Naive B cell (primary cell): ENCODE results near the gene MSL1. TPM values are rescaled to one million over a fixed set of nuclear protein-coding genes. Genes with fewer than 3 reads are reported as not detected.

Source experiments
- ATAC-seq, 2 donors: fragments of 150-1000 bp; cut with Tn5 transposase; 2 replicates each; pipeline ENCODE4 v1.10.0; 2021; ENCODE audit warnings: low read depth in 2 of 2, mild to moderate bottlenecking in 2 of 2, moderate library complexity in 2 of 2
- DNase-seq: peaks from one replicate; pipeline ENCODE4 v3.0.0; 2022
- H3K27ac Mint-ChIP-seq, 6 donors: one replicate each; pipeline ENCODE4 v1.8.0; 2020 to 2022; ENCODE audit warnings: mild to moderate bottlenecking in 6 of 6, mixed read lengths in 6 of 6, moderate library complexity in 5 of 6, inconsistent platforms in 2 of 6
- H3K27me3 Mint-ChIP-seq, 3 donors: one replicate each; pipeline ENCODE4 v1.8.0; 2021 to 2022; ENCODE audit warnings: mixed read lengths in 3 of 3, mild to moderate bottlenecking in 1 of 3
- H3K36me3 Mint-ChIP-seq, 2 donors: one replicate each; pipeline ENCODE4 v1.8.0; 2020 to 2022; ENCODE audit warnings: mixed read lengths in 2 of 2, inconsistent platforms in 1 of 2, mild to moderate bottlenecking in 1 of 2
- H3K4me1 Mint-ChIP-seq, 3 donors: one replicate each; pipeline ENCODE4 v1.8.0; 2020 to 2022; ENCODE audit warnings: mixed read lengths in 3 of 3, inconsistent platforms in 1 of 3, mild to moderate bottlenecking in 1 of 3, moderate library complexity in 1 of 3
- H3K4me3 Mint-ChIP-seq, 8 donors: one replicate each; pipeline ENCODE4 v1.8.0; 2020 to 2022; ENCODE audit warnings: mild to moderate bottlenecking in 8 of 8, mixed read lengths in 8 of 8, moderate library complexity in 8 of 8, inconsistent platforms in 2 of 8
- H3K9me3 Mint-ChIP-seq, 7 donors: one replicate each; pipeline ENCODE4 v1.8.0; 2020 to 2022; ENCODE audit warnings: mixed read lengths in 7 of 7, mild to moderate bottlenecking in 5 of 7, inconsistent platforms in 2 of 7, moderate library complexity in 1 of 7
- polyA plus RNA-seq, 6 donors: library from polyadenylated mRNA; unstranded; fragments of 300-500 nt; fragmentation: Illumina TruSeq; gene quantifications; one replicate each; pipeline ENCODE4 v1.2.3, GENCODE V29; 2021; ENCODE audit warnings: low read depth in 6 of 6

MSL1 gene, protein sequence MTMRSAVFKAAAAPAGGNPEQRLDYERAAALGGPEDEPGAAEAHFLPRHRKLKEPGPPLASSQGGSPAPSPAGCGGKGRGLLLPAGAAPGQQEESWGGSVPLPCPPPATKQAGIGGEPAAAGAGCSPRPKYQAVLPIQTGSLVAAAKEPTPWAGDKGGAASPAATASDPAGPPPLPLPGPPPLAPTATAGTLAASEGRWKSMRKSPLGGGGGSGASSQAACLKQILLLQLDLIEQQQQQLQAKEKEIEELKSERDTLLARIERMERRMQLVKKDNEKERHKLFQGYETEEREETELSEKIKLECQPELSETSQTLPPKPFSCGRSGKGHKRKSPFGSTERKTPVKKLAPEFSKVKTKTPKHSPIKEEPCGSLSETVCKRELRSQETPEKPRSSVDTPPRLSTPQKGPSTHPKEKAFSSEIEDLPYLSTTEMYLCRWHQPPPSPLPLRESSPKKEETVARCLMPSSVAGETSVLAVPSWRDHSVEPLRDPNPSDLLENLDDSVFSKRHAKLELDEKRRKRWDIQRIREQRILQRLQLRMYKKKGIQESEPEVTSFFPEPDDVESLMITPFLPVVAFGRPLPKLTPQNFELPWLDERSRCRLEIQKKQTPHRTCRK
- polyA plus RNA-seq: 10 to 100 TPM in 2 of 6 donors, 1 to 10 TPM in 4; 7.7 to 13.1 (median 9.2) TPM

DNA sequence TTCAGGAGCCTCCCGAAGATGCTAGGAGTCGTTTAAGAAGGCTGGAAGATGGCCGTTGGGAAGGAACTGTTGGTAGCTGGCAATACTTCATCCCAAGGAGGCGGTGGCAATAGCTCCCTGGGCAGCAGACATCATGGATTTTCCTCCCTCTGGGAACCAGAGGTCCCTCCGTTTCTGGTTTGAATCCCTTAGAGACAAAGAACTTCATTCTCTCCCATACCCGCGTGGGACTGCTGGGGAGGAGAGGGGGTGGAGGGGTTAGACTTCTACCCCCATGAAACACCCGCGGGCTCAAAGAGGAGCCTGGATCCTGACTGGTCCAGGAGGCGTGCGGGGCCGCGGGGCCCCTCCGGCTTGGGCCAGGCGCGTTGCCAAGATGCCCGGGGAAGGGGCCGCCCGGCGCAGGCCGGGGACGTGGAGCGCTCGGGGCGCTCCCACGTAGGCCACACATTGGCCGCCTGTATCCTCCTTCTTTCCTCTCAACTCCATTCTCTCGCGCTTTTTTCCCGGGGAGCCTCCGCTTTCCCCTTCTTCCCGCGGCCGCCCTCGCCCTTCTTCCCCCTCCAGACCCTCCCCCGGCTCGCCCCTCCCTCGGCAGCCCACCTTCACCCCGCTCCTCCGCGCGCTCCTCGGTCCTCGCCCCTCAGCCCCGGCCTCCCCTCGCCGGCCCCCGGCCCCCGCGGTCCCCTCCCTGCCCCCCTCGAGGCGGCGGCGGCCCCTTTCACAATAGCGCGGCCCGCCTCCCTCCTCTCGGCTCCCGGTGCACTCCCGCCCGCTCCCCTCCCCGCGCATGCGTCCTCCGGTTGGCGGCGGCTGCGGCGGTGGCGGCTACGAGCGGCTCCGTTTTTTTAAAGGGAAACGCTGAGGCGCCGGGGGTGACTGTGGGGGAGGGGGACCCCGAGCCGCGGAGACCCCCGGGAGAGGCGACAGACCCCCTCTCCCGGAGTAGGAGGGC is at the start of gene MSL1:
MSL1 (plus strand) TSS at position 791 of the 955 bp plus-strand sequence. CDS start 642 bp downstream, outside the sequence.
- H3K27me3 Mint-ChIP-seq: no peaks in the 10 kb centered on the region
- peak within 1 kb of the TSS; percentile 60 to 82 (median 72) for H3K27ac Mint-ChIP-seq
- DNase-seq (peak; percentile 85), ATAC-seq (peak; percentile 74 to 75)
- H3K4me3 Mint-ChIP-seq: peak within 1 kb of the TSS; percentile 81 to 98 (median 90)
- no peaks in the 10 kb centered on the region for H3K9me3 Mint-ChIP-seq
- peaks cover 25 to 41% (median 34%) of the 10 kb centered on the region in 3 donors for H3K4me1 Mint-ChIP-seq
- H3K36me3 Mint-ChIP-seq: no peaks in the 10 kb centered on the region

DNA sequence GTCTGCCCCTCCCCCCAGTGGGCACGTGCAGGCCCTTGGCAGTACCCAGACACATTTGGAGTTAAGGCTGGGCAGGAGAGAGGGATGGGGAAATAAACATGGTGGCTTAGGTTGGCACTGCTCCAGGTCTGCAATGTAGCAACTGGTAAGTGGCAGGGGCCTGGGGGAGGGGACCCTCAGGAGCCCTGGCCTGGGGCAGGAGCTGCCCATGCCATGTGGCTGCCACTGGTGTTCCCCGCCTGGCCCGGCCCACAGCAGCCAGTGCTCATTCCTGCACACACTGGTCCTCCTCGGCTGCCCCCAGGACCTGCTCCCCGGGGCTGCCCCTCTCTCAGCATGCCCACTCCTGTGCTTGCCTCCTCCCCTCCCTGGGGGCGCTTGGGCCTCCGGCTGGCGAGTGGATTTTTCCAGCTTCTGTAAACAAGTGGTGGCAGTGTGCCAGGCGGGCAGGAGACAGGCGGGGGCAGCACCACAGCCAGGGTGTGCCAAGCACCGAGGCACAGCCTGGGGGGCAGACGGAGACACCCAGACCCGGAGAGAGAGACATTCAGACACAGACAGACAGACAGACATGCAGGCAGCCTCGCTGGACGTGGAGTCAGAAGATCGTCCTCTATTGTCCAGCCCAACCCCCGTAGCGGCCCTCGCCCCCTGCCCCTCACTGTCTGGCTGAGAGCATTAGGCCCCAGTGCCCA is 49.6 kb upstream of the MSL1 start:
- no peak for ATAC-seq
- no peaks in the 10 kb centered on the region for H3K36me3 Mint-ChIP-seq
- H3K9me3 Mint-ChIP-seq: no peaks in the 10 kb centered on the region
- no peak overlapping the region for H3K27ac Mint-ChIP-seq
- no peak overlapping the region for H3K4me3 Mint-ChIP-seq
- DNase-seq: no peak
- H3K4me1 Mint-ChIP-seq: peaks cover 58 to 85% (median 62%) of the 10 kb centered on the region in 3 donors
- H3K27me3 Mint-ChIP-seq: no peaks in the 10 kb centered on the region

DNA sequence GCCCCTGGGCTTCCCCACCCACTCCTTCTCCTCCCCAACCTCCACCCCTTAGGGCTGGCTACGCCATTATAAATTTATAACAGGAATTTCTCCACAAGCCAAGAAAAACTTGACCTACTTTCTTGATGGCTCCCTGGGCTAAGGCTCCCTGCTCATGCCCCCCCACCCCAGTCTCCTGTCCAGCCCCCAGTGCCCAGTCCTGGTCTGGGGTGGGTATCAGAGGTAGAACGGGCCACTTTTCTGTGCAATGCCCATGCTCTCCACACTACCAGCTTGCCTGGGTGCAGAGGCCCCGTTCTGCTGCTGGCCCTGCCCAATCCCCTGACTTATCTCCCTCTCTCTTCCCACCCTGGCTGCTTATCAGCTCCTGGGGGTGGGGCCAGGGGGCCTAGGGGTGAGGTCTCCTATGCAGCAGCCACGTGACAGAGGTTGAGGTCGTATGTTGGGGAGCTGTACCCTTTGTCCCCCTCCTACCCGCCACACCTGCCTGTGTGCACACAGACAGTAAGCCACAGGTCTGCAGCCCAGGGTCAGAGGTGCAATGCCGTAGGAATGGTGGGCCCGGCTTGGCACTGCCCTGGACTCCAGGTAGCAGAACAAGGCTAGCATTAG is 48.9 kb upstream of the MSL1 start:
- H3K27me3 Mint-ChIP-seq: no peaks in the 10 kb centered on the region
- peaks cover 55 to 80% (median 55%) of the 10 kb centered on the region in 3 donors for H3K4me1 Mint-ChIP-seq
- H3K27ac Mint-ChIP-seq: no peak overlapping the region
- peak overlapping the region in 1 of 8 donors; percentile 64 for H3K4me3 Mint-ChIP-seq
- ATAC-seq (no peak), DNase-seq (no peak)
- no peaks in the 10 kb centered on the region for H3K9me3 Mint-ChIP-seq
- H3K36me3 Mint-ChIP-seq: peaks cover 0 to 4% of the 10 kb centered on the region in 2 donors

DNA sequence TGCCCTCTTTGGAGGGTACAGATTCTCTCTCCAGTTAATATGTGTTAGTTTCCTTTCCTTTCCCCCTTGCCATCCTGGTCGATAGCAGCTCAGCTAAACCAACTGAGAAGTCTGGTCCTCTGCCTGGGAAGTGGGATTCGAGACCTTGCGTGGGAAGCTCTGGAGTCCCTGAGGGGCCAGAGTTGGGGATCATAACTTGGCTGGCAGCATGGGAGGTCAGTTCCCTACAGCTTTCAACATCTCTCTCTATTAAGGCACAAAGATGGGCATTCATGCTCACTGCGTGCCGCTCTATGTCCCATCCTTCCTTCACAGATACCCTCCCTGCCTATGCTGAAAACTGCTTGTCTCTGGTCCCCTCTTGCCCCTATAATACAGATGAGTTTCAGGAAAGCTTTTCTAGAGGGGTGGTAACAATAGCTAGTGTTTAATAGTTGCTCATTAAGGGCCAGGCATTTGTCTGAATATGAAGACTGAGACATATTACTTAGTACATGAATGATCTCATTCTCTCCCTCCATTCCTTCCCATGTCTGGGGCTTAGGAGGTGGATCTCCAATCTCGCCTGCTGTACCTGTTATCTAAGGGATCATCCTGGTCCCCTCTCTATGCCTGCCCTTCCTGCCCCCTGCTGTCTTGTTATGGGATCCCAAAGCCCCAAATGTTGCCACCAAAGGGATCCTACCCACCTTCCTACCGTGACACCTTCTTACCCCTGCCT is 48.2 kb upstream of the MSL1 start:
- no peak for DNase-seq
- Mint-ChIP-seq H3K4me1 (peaks cover 48 to 72% (median 50%) of the 10 kb centered on the region in 3 donors), H3K36me3 (peaks cover 0 to 8% of the 10 kb centered on the region in 2 donors), H3K4me3 (peak overlapping the region in 1 of 8 donors; percentile 37), H3K27ac (peak overlapping the region in 1 of 6 donors; percentile 64), H3K9me3 (no peaks in the 10 kb centered on the region), H3K27me3 (no peaks in the 10 kb centered on the region)
- ATAC-seq: no peak

DNA sequence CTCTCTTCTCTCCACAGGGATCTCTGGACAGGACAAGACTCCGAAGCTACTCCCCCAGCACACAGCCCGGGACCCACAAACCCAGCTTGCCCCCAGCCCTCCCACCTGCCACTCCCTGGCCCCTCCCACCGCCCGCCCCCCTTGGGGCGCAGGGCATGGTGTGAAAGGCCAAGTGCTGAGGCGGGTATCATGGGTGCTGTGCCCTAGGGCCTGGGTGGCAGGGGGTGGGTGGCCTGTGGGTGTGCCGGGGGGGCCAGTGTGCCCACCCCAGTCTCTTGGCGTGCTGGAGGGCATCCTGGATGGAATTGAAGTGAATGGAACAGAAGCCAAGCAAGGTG is 47.6 kb upstream of the MSL1 start:
- H3K27me3 Mint-ChIP-seq: no peaks in the 10 kb centered on the region
- H3K4me1 Mint-ChIP-seq: peaks cover 42 to 67% (median 44%) of the 10 kb centered on the region in 3 donors

DNA sequence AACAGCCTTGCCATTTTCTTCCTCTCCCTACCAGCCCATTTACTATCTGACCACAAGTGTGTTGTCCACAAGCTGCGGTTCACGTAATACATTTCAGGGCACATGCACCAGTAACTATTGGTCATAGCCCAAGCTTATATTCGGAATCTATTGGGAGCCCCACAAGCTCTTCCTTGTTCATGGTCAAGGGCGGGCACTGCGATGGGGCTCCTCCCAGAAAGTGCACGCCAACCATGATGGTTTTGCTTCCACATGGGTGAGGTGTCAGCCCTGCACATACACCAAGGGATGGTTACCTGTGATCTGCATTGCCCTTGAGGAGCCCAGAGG is 46.9 kb upstream of the MSL1 start:
- Mint-ChIP-seq H3K27me3 (no peaks in the 10 kb centered on the region), H3K27ac (no peak overlapping the region), H3K4me3 (no peak overlapping the region), H3K9me3 (no peaks in the 10 kb centered on the region), H3K4me1 (peaks cover 35 to 60% (median 38%) of the 10 kb centered on the region in 3 donors), H3K36me3 (peaks cover 0 to 8% of the 10 kb centered on the region in 2 donors)
- ATAC-seq: no peak
- DNase-seq: no peak

More for the DNA sequence above, 47.6 kb upstream of the MSL1 start:
- no peak for ATAC-seq
- Mint-ChIP-seq H3K9me3 (no peaks in the 10 kb centered on the region), H3K36me3 (peaks cover 0 to 8% of the 10 kb centered on the region in 2 donors), H3K27ac (peak overlapping the region in 1 of 6 donors; percentile 64), H3K4me3 (no peak overlapping the region)
- no peak for DNase-seq

DNA sequence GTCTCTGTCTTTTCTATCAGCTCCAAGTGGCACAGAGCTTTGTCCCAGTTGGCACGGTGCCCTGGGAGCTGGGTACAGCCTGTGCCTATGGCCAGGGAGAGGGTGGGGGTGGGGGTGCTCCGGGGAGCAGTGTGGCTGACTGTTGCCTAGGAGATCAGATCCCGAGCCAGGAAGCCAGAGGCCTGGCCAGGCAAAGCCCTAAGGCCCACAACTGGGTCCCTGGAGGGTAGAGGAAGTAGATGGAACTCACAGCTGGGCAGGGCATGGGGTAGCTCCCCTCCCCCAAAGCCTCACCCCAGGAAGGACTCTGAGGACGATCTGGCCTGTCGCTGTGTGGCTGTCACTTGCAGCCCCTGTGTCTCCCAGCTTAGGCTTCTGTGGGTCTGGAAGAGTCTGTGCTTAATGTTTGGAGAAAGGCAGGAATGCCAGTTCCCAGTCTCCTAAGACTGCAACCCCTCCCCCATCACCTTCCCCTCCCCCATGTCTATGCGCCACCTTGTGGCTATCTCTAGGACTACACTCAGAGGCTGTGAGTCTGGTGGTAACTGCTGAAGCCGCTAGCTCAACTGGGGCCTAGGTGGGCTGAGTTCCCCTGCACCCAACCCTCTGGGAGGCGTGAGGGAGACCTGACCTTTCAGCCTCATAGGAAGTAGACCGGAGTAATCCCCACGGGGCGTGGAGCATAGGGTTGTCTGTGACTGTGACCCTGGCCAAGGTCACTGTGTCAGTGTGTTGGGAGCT is 46.4 kb upstream of the MSL1 start:
- peak overlapping the region in 3 of 6 donors; percentile 35 to 73 (median 70) for H3K27ac Mint-ChIP-seq
- H3K4me3 Mint-ChIP-seq: peak overlapping the region in 3 of 8 donors; percentile 16 to 61 (median 45)
- DNase-seq: peak; percentile 64
- H3K36me3 Mint-ChIP-seq: peaks cover 0 to 8% of the 10 kb centered on the region in 2 donors
- H3K4me1 Mint-ChIP-seq: peaks cover 30 to 55% (median 33%) of the 10 kb centered on the region in 3 donors
- H3K27me3 Mint-ChIP-seq: no peaks in the 10 kb centered on the region
- H3K9me3 Mint-ChIP-seq: no peaks in the 10 kb centered on the region
- peak; percentile 85 to 88 for ATAC-seq

DNA sequence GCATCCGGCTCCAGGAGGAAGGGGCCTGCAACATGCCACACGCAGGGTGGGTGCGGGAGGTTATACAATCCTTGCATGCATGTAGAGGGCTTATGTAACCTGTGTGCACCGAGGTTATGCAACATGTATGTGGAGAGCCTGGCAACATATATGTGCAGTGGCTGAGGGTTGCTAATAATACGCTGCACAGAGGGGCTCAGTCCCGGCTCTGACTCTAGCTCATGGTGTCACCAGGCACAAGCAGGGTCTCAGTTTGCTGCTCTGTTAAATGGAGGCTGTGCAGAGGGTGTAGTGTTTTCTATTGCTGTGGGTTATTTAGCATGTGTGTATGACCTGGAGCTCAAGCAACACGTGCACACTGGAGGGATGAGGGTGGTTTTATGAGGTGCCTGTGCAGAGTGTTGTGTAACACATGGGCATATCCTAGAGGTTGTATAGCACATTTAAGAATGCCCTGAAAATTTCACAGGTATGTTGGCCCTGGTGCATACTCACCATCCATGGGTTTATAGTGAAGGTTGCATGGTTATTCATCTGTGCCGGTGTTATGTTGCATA is 45.8 kb upstream of the MSL1 start:
- H3K27ac Mint-ChIP-seq: peak overlapping the region in 2 of 6 donors; percentile 56 to 93
- H3K36me3 Mint-ChIP-seq: peaks cover 0 to 8% of the 10 kb centered on the region in 2 donors
- H3K4me1 Mint-ChIP-seq: peaks cover 24 to 48% (median 26%) of the 10 kb centered on the region in 3 donors
- H3K4me3 Mint-ChIP-seq: peak overlapping the region in 2 of 8 donors; percentile 47 to 61
- DNase-seq (no peak), ATAC-seq (no peak)
- H3K27me3 Mint-ChIP-seq: no peaks in the 10 kb centered on the region
- H3K9me3 Mint-ChIP-seq: no peaks in the 10 kb centered on the region

DNA sequence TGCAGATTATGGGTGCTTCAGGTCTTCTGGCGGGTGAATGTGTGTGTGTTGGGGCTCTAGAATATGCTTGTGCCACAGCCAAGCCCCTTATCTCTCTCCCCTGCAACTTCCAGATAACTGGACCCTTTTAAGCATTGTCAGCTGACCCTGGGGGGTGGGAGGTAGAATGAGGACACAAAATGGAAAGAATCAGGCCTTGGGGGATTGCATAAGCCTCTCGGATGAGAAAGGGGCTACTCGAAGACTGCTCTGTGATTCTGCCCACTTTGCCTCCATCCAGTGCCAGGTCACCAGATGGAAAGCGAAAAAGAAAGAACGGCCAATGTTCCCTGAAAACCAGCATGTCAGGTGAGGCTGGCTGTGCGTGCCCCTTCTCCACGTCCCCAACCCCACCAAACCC is 45.2 kb upstream of the MSL1 start:
- H3K4me3 Mint-ChIP-seq: peak overlapping the region in 1 of 8 donors; percentile 47
- H3K4me1 Mint-ChIP-seq: peaks cover 20 to 43% (median 21%) of the 10 kb centered on the region in 3 donors
- ATAC-seq: no peak
- no peaks in the 10 kb centered on the region for H3K27me3 Mint-ChIP-seq
- H3K36me3 Mint-ChIP-seq: peaks cover 0 to 8% of the 10 kb centered on the region in 2 donors
- peak overlapping the region in 1 of 6 donors; percentile 44 for H3K27ac Mint-ChIP-seq
- DNase-seq: no peak
- no peaks in the 10 kb centered on the region for H3K9me3 Mint-ChIP-seq

DNA sequence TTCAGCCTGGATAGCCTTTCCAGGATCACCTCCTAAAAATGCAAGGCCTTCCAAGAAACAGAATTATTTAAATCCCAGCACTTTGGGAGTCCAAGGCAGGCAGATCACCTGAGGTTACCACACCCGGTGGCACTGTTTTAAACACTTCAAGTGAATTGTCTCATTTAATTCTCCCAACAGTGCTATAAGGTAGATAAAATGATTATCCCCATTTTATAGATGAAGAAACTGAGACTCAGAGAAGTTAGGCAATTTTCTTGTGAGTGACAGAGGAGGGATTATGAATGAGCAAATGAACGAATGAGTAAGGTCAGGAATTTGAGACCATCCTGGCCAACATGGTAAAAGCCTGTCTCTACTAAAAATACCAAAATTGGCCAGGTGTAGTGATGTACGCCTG is 42.2 kb upstream of the MSL1 start:
- Mint-ChIP-seq H3K4me3 (no peak overlapping the region), H3K36me3 (peaks cover 3 to 11% of the 10 kb centered on the region in 2 donors), H3K27ac (peak overlapping the region in 2 of 6 donors; percentile 15 to 52), H3K4me1 (peaks cover 14 to 24% (median 17%) of the 10 kb centered on the region in 3 donors), H3K27me3 (no peaks in the 10 kb centered on the region), H3K9me3 (no peaks in the 10 kb centered on the region)
- ATAC-seq: no peak
- DNase-seq: no peak

DNA sequence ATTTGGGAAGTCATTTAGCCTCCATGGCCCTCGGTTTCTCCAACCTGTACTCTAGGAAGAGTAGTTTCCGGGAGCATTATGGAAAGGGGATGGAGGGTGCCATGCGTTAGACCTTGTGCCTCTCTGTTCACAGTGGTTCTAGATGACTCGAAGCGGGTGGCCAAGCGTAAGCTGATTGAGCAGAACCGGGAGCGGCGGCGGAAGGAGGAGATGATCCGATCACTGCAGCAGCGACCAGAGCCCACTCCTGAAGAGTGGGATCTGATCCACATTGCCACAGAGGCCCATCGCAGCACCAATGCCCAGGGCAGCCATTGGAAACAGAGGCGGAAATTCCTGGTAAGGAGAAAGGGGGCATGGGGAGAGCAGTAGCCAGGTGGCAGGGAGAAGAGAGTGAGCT is 37.3 kb upstream of the MSL1 start:
- no peak for DNase-seq
- Mint-ChIP-seq H3K27ac (no peak overlapping the region), H3K36me3 (peaks cover 11 to 32% of the 10 kb centered on the region in 2 donors), H3K4me3 (no peak overlapping the region), H3K4me1 (peaks cover 6 to 14% (median 11%) of the 10 kb centered on the region in 3 donors), H3K9me3 (no peaks in the 10 kb centered on the region), H3K27me3 (no peaks in the 10 kb centered on the region)
- ATAC-seq: no peak
